Astrocyte (in vitro differentiated cells and primary cell): ENCODE data around the gene FGFBP3.

Experiments used
- CTCF ChIP-seq: IDR thresholded peaks from 2 replicates; pipeline ENCODE4 v1.5.1; 2011; ENCODE audit warnings: low read depth, mild to moderate bottlenecking, inconsistent platforms, low read length, moderate library complexity; ENCODE audit not compliant: insufficient read depth
- EZH2 ChIP-seq: IDR thresholded peaks from 2 replicates; pipeline ENCODE4 v1.6.1; 2012; ENCODE audit warnings: mild to moderate bottlenecking, low read length, inconsistent platforms; ENCODE audit not compliant: insufficient read depth

GRCh38 chr10:91932737-91933136 lies 23.5 kb upstream of the FGFBP3 start:
- TF ChIP-seq CTCF (no peak), EZH2 (no peak)
